ENCODE measurements around the gene ETNK2.

DNA sequence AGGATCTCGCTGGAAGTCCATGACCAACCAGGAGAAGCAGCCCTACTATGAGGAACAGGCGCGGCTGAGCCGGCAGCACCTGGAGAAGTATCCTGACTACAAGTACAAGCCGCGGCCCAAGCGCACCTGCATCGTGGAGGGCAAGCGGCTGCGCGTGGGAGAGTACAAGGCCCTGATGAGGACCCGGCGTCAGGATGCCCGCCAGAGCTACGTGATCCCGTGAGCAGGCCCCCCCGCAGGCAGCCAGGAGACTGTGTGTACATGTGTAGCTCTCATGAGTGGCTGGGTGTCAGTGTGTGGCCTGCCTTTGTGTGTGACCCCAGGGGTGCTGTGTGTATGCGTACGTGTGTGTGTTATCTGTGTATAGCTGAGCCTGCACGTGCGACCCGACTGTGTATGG is 27.2 kb downstream of the ETNK2 start:
- TF ChIP-seq POLR2AphosphoS5 (IDR thresholded peaks at IDR 0.05; ENCODE audit: low read depth) (no peak), EZH2phosphoT487 (IDR thresholded peaks at IDR 0.05; ENCODE audit: unreplicated experiment) (no peak), EZH2 (IDR thresholded peaks at IDR 0.05; ENCODE audit: low read depth, unreplicated experiment) (no peak)
- TF ChIP-seq, protein P1, sequence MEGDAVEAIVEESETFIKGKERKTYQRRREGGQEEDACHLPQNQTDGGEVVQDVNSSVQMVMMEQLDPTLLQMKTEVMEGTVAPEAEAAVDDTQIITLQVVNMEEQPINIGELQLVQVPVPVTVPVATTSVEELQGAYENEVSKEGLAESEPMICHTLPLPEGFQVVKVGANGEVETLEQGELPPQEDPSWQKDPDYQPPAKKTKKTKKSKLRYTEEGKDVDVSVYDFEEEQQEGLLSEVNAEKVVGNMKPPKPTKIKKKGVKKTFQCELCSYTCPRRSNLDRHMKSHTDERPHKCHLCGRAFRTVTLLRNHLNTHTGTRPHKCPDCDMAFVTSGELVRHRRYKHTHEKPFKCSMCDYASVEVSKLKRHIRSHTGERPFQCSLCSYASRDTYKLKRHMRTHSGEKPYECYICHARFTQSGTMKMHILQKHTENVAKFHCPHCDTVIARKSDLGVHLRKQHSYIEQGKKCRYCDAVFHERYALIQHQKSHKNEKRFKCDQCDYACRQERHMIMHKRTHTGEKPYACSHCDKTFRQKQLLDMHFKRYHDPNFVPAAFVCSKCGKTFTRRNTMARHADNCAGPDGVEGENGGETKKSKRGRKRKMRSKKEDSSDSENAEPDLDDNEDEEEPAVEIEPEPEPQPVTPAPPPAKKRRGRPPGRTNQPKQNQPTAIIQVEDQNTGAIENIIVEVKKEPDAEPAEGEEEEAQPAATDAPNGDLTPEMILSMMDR (conservative IDR thresholded peaks at IDR 0.05; ENCODE audit: low read depth in 2 of 2) = no peak
